ENCODE measurements around the gene CPTP.

- no peak for TF ChIP-seq SUZ12 (IDR thresholded peaks at IDR 0.05; ENCODE audit: extremely low read depth, insufficient read depth, insufficient read length)
- no peak for TF ChIP-seq ZNF274 (IDR thresholded peaks at IDR 0.05; ENCODE audit: low read depth, low read length)
- no peak for TF ChIP-seq YY1 (IDR thresholded peaks at IDR 0.05; ENCODE audit: insufficient read depth, insufficient read length)
Measured at GRCh38 chr1:1284221-1285101, 40.1 kb upstream of the CPTP start.
